ENCODE data around the gene RGL3.
"Not testable (repeated sequence)": the region's sequence is repeated elsewhere in the genome, so short reads cannot be mapped to it uniquely, and the experiment has no call there.

RGL3 gene

DNA sequence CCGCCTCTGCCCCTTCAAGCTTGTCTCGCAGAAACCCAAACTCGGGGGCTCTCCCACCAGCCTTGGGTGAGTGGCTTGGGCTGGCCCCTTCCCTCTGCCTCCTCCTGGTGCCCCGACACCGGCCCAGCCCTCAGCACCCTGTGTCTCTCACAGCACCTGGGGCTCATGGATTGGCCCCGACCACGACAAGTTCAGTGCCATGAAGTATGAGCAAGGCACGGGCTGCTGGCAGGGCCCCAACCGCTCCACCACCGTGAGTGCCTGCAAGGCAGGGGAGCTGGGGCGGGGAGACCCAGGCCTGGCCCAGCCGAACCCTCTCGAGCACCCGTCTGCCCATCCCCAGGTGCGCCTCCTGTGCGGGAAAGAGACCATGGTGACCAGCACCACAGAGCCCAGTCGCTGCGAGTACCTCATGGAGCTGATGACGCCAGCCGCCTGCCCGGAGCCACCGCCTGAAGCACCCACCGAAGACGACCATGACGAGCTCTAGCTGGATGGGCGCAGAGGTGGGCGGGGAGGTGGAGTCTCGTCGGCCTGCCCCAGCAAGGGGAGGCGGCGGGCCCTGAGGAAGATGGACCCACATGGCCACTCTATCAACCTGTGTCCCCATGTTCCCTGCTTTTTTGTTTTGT is 29.9 kb upstream of the RGL3 start:
- DNase-seq: no peak

DNA sequence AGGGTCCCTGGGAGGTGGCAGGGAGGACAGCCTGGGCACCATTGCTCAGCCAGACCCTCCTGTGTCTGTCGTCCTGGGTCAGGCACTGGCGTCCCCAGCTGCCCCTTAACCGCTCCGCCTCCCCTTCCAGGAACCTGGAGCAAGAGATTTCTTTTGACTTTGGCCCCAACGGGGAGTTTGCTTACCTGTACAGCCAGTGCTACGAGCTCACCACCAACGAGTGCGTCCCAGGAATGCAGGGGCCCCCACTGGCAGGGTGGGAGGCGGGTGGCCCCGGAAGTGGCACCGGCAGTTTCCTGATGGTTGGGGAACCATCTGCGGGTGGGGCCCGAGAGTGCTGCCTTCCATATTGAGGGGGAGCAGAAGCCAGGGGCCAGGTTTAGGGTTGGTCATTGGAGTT is 29.3 kb upstream of the RGL3 start:
- DNase-seq: no peak

- DNase-seq: no peak
Observed at GRCh38 chr19:11447347-11448262, 28.5 kb upstream of the RGL3 start.

GRCh38 chr19:11446652-11447301 is 27.7 kb upstream of the RGL3 start:
- DNase-seq: peak in 5 of 6 experiments; percentile 26 to 40 (median 29)

DNA sequence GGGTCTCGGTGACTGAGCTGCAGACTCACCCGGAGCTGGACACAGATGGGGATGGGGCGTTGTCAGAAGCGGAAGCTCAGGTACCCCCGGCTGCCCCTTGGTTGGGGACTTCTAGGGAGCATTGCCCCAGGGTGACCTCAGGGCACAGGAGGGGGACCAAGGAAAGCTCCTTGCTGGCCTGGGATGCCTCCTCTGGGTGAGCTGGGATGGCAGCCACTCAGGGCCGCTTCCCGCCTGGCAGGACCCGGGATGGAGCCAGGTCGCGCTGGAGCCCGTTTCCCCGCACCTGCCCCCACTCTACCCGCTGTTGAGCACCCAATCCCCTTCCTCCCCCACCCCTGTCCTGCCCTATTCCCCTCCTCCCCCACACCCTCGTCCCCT is 27.1 kb upstream of the RGL3 start:
- no peak for DNase-seq

- no peak for DNase-seq
Observed at GRCh38 chr19:11445141-11445540, 26.0 kb upstream of the RGL3 start.

DNA sequence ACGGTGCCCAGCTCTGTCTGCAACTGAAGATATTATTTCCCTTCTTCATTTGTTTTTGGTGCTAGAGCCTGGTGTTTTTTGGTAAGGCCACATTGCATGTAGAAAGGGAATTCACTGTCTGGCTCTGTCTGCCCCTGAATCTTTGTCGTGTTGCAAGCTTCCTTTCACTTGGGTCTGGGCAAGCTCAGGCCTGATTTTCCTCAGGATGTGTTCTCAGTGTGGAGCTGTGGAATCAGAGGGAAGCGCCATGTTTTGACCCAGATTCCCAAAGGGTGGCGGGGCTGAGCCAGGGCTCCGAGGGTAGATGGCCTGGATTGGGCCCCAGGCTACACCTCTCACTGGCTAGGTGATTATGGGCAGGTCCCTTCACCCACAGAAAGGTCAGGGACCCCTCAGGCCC is 24.9 kb upstream of the RGL3 start:
- no peak for DNase-seq

DNA sequence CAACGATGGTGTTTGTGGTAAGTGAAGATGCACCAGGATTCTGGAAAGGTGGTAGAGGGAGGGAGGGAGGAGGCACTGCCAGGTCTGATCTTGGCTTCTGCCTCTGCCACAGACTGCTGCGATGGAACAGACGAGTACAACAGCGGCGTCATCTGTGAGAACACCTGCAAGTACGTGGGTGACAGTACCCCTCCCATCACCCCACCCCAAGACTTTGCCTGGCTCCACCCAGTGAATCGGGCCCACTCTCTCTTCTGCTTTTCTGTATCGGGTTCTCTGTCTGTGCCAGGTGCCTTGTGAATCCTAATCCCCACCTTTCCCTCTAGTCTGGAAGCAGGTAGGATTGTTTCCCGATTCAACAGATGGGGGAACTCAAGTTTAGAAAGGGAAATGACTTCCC is 18.8 kb upstream of the RGL3 start:
- DNase-seq: no peak

DNA sequence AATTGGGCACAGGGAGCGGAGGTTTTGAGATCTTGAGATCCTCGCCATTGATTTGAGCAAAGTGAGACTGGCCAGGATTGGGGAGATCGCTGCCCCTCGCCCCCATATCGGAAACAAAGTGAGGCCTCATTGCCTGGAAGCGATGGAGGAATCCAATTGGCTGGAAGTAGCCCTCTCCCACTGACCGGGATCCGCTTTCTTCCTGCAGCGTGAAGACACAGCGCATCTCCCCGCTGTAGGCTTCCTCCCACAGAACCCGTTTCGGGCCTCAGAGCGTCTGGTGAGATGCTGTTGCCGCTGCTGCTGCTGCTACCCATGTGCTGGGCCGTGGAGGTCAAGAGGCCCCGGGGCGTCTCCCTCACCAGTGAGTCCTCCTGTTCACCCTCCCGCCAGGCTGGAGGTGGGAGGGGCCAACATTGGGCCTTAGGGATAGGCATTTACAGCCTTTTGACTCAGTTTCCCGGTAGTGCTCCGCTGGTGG is 16.8 kb upstream of the RGL3 start:
- DNase-seq: no peak

- peak; percentile 98 to 100 (median 99) for DNase-seq
Observed at GRCh38 chr19:11435057-11435832, 16.1 kb upstream of the RGL3 start, which contains the start of the genes ODAD3 and PRKCSH. Gene ODAD3, minus strand, starts transcription at chr19:11435121. Its CDS starts 105 bp downstream, at chr19:11435016. Gene PRKCSH, plus strand, starts transcription at chr19:11435635. Its CDS starts 483 bp downstream, at chr19:11436118.

GRCh38 chr19:11434703-11435056 is 15.6 kb upstream of the RGL3 start:
- no peak for DNase-seq

DNA sequence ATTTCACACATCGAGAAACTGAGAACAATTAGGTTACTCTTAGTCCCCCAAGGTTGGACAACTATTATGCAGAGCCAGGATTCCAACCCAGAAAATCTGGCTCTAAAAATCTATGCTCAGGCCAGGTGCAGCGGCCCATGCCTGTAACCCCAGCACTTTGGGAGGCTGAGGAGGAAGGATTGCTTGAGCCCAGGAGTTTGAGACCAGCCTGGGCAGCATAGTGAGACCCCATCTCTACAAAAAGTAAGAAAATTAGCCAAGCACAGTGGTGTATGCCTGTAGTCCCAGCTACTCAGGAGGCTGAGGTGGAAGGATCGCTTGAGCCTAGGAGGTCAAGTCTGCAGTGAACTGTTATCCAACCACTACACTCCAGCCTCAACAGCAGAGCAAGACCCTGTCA is 14.4 kb upstream of the RGL3 start:
- DNase-seq: not testable (repeated sequence)

DNA sequence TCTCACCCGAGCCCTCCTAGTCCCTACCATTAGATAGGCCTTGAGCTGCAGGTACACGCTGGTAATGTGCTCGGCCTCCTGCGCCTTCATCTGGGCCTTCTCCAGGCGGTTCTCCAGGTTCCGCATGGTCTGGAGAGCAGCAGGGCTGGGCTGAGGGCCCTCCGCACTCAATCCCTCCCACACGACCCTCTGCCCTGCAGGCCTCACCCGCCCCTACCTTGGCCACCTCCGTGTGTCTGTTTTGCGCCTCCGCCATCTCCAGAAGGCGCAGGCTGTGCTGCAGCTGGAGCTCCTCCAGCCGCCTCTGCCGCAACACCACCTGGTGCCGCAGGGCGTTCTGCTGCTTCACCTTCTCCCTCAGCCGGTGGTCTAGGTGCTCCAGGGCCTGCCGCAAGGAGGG is 7.5 kb upstream of the RGL3 start:
- DNase-seq: no peak

GRCh38 chr19:11425719-11426457 is 6.8 kb upstream of the RGL3 start:
- DNase-seq: no peak

DNA sequence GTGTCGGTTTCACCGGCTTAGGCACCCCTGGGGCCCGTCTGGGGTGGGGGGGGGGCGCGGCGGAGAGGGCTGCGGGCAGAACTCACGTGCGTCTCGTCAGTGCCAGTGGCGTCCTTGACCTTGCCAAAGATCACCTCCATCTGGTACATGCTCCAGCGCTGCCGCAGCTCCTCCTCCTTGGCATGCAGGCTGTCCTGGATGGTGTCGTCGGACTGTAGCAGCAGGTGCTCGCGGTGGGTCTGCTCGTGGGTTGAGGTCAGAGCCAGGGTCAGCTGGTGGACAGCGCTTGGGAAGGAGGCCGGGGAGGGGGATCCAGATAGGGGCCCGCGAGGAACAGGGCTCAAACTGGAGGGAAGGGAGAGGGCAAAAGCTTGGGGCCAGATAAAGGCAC is 4.7 kb upstream of the RGL3 start:
- DNase-seq: no peak

GRCh38 chr19:11423164-11423790 is 4.2 kb upstream of the RGL3 start:
- no peak for DNase-seq

GRCh38 chr19:11422163-11423065 is 3.3 kb upstream of the RGL3 start:
- DNase-seq: peak in 4 of 6 experiments; percentile 38 to 48 (median 44)

DNA sequence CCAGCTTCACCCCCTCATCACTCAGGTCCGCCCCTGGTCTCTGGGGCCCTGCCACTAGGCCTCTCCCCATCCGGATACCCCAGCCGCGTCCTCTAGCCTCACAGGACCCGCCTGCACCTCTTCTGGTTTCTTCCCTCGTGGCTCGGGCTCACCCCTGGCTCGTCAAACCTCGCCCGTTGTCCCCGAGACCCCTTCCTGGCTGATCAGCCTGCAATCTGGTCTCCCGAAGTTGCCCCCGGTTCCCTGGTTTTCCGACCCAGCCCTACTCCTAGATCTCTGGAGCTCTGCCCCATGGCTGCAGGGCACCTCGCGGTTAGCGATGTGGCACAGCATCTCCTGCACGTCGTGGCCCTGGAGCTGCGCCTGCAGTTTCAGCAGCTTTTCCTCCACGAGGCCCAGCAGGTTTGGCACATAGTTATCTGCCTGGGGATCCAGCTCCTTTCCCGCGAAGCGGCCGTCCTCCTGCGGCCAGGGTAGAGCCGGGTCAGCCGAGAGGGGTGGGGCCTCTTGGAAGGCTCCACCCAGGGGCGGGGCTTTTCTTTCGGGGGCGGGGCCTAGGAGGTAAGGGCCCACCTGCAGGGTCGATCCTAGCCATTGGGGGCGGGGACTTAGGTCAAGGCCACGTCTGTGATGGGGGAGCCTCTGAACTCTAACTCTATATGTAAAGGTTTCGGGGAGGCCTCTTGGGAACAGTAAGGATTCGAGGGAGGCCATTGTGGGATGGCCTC is 2.4 kb upstream of the RGL3 start:
- peak in 5 of 6 experiments; percentile 5 to 49 (median 41) for DNase-seq
